Lung (tissue), 12 donors: ENCODE data around the gene RNF17. TPM values are rescaled to one million over a fixed set of nuclear protein-coding genes. Genes with fewer than 3 reads are reported as not detected.
"Not testable (repeated sequence)": the region's sequence is repeated elsewhere in the genome, so short reads cannot be mapped to it uniquely, and the experiment has no call there.

Source experiments
- ATAC-seq: fragments of 200-7000 bp; cut with Tn5 transposase; one replicate; pipeline ENCODE4 v1.9.1; 2020; ENCODE audit warnings: moderate number of reproducible peaks; ENCODE audit not compliant: insufficient read depth, low FRiP score
- DNase-seq, 3 donors: peaks; one replicate each; pipeline ENCODE4 v3.0.0-alpha.2; 2013 to 2017
- H3K27ac ChIP-seq, 2 donors: one replicate each; pipeline ENCODE4 v1.5.1; 2013; ENCODE audit warnings: mild to moderate bottlenecking in 2 of 2, moderate library complexity in 2 of 2, control low read depth in 1 of 2, inconsistent platforms in 1 of 2, low read depth in 1 of 2, low read length in 1 of 2
- H3K27me3 ChIP-seq, 3 donors: one replicate each; pipeline ENCODE4 v1.5.1; 2013; ENCODE audit warnings: low read length in 2 of 3; ENCODE audit not compliant: control insufficient read depth in 3 of 3, insufficient read depth in 3 of 3
- H3K36me3 ChIP-seq, 4 donors: one replicate each; pipeline ENCODE4 v1.5.1; 2013; ENCODE audit warnings: low read length in 4 of 4, mild to moderate bottlenecking in 1 of 4, moderate library complexity in 1 of 4; ENCODE audit not compliant: control insufficient read depth in 4 of 4, insufficient read depth in 4 of 4
- H3K4me1 ChIP-seq, 5 donors: one replicate each; pipeline ENCODE4 v1.5.1; 2013; ENCODE audit warnings: low read length in 5 of 5, mild to moderate bottlenecking in 2 of 5, moderate library complexity in 1 of 5; ENCODE audit not compliant: control insufficient read depth in 5 of 5, insufficient read depth in 5 of 5
- H3K4me3 ChIP-seq: one replicate; pipeline ENCODE4 v1.5.1; 2013; ENCODE audit warnings: mild to moderate bottlenecking, control low read depth, moderate library complexity
- H3K9ac ChIP-seq, 2 donors: one replicate each; pipeline ENCODE4 v1.5.1; 2013; ENCODE audit warnings: low read length in 2 of 2, control low read depth in 1 of 2; ENCODE audit not compliant: insufficient read depth in 1 of 2
- H3K9me3 ChIP-seq, 4 donors: one replicate each; pipeline ENCODE4 v1.5.1; 2013; ENCODE audit warnings: low read length in 3 of 4, mild to moderate bottlenecking in 1 of 4, moderate library complexity in 1 of 4; ENCODE audit not compliant: control insufficient read depth in 4 of 4, insufficient read depth in 3 of 4
- CTCF ChIP-seq: IDR thresholded peaks from 2 replicates; pipeline ENCODE4 v1.5.1; 2012; ENCODE audit warnings: mild to moderate bottlenecking; ENCODE audit errors: control extremely low read depth, extremely low read depth
- WGBS, 2 donors: extraction: QIAGEN DNeasy Blood & Tissue Kit; methylation state at CpG; one replicate each; pipeline ENCODE4 v1.1.7; 2013; 5-methylcytosine and 5-hydroxymethylcytosine counted together
- polyA plus RNA-seq, 2 donors: library from polyadenylated mRNA; stranded (reverse); fragments of 200-250 nt; gene quantifications; one replicate each; pipeline ENCODE4 v1.2.1, GENCODE V29; 2013
- total RNA-seq, 2 donors: library from RNA; depleted of rRNA in 1 of 2; stranded (reverse); fragments of >200 nt in 1 of 2; gene quantifications; one replicate each; pipeline ENCODE4 v1.2.1, GENCODE V29; 2014 to 2021
- donor health status: control.
- donor health status: control.
- donor health status: Bipolar disorder and iron deficiency.
- donor health status: healthy.
- donor health status: DM: yes; HTN: yes; CAD: no.

RNF17 gene
- total and polyA plus RNA-seq, 4 donors: 0.07 to 0.09 TPM; not detected in 2

GRCh38 chr13:24822640-24823039, 58.7 kb downstream of the RNF17 start:
- WGBS, 2 donors: 91 to 95% methylated on average over 5 of the region's 5 CpGs
- H3K9me3 ChIP-seq: no peaks in the 10 kb centered on the region
- DNase-seq (no peak), ATAC-seq (no peak)
- H3K4me3 ChIP-seq: no peak overlapping the region
- H3K4me1 ChIP-seq: no peaks in the 10 kb centered on the region
- no peak overlapping the region for H3K9ac ChIP-seq
- no peak for TF ChIP-seq CTCF
- H3K27ac ChIP-seq: no peak overlapping the region
- H3K27me3 ChIP-seq: no peaks in the 10 kb centered on the region
- no peaks in the 10 kb centered on the region for H3K36me3 ChIP-seq

- not testable (repeated sequence) for H3K4me1 ChIP-seq, H3K36me3 ChIP-seq, DNase-seq, H3K9me3 ChIP-seq, H3K9ac ChIP-seq, H3K27me3 ChIP-seq, H3K4me3 ChIP-seq, H3K27ac ChIP-seq, ATAC-seq
- 86 to 91% methylated on average over 5 of the region's 5 CpGs for WGBS, 2 donors
These were observed 59.2 kb downstream of the RNF17 start for GRCh38 chr13:24823122-24823710.

- 96% methylated on average over 1 of the region's 1 CpG for WGBS, 2 donors
- Histone ChIP-seq H3K27me3 (peaks cover 0 to 3% (median 0%) of the 10 kb centered on the region in 3 donors), H3K36me3 (no peaks in the 10 kb centered on the region), H3K4me3 (no peak overlapping the region), H3K4me1 (no peaks in the 10 kb centered on the region), H3K9ac (no peak overlapping the region), H3K9me3 (no peaks in the 10 kb centered on the region), H3K27ac (no peak overlapping the region)
- ATAC-seq: no peak
- DNase-seq: no peak
- TF ChIP-seq CTCF: no peak
These were observed 63.8 kb downstream of the RNF17 start for GRCh38 chr13:24827799-24828198.

GRCh38 chr13:24834902-24835510, 71.0 kb downstream of the RNF17 start:
- 87 to 92% methylated on average over 9 of the region's 9 CpGs for WGBS, 2 donors
- ATAC-seq (no peak), DNase-seq (no peak)
- no peak overlapping the region for H3K4me3 ChIP-seq
- TF ChIP-seq CTCF: no peak
- H3K4me1 ChIP-seq: no peaks in the 10 kb centered on the region
- H3K27me3 ChIP-seq: no peaks in the 10 kb centered on the region
- no peaks in the 10 kb centered on the region for H3K9me3 ChIP-seq
- H3K9ac ChIP-seq: no peak overlapping the region
- no peaks in the 10 kb centered on the region for H3K36me3 ChIP-seq
- H3K27ac ChIP-seq: no peak overlapping the region

GRCh38 chr13:24837528-24837927, 73.6 kb downstream of the RNF17 start:
- not testable (repeated sequence) for ATAC-seq, H3K4me3 ChIP-seq, DNase-seq, H3K27me3 ChIP-seq, H3K4me1 ChIP-seq, H3K9me3 ChIP-seq, H3K9ac ChIP-seq, H3K36me3 ChIP-seq, H3K27ac ChIP-seq
- WGBS, 2 donors: 85 to 95% methylated on average over 2 of the region's 2 CpGs
